Measurements from ENCODE around the gene HTR1E.

HTR1E gene

DNA sequence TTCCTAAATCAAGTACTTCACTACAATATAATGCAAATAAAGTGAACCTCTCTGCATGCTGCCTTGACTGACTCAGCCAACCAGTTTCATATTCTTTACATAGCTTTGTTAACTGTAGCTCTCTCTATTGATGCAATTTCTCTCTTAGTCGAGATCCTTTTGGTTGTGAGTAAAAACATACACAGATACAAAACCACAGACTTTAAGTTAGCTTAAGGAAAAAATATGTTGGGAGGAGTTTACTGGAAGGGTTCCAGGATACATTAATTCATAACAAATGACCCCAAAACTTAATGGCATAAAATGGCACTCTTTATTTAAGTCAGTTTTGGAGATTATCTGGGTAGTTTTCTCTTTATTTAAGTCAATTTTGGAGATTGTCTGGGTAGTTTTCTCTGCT is 15.7 kb downstream of the HTR1E start:
- Histone ChIP-seq H3K4me3 (ENCODE audit: insufficient read length, low read depth) (no peak overlapping the region), H3K4me1 (ENCODE audit: insufficient read depth, insufficient read length) (no peaks in the 10 kb centered on the region), H3K27me3 (ENCODE audit: insufficient read depth, insufficient read length) (no peaks in the 10 kb centered on the region), H3K36me3 (ENCODE audit: insufficient read depth, insufficient read length, low read length) (no peaks in the 10 kb centered on the region), H3K9me3 (ENCODE audit: insufficient read depth, low read length) (no peaks in the 10 kb centered on the region), H3K9ac (ENCODE audit: insufficient read length, low read depth) (no peak overlapping the region)
- DNase-seq (ENCODE audit: low read depth, low spot score), result no peak
- TF ChIP-seq SUZ12 (IDR thresholded peaks at IDR 0.05; ENCODE audit: extremely low read depth, insufficient read depth, insufficient read length) (no peak), ZNF274 (IDR thresholded peaks at IDR 0.05; ENCODE audit: low read depth, low read length) (no peak), YY1 (IDR thresholded peaks at IDR 0.05; ENCODE audit: insufficient read depth, insufficient read length) (no peak)

DNA sequence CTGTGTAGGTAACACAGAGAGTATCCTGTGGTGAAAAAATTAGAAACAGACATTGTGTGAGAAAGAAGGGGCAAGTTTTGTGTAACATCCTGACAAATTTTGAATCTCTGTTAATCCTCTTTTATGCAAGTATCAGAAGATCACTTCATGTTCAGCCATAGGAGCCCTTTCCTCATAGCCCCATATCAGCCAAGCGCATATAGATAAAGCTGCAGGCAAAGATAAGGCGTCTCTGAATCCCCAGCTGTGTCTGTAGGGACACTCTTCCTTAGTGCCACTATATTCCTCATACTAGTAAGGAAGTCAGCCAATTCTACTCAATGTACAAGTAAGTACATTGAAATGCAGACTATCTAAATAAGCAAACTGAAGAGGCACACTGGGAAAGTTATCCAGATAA is 22.3 kb downstream of the HTR1E start:
- Histone ChIP-seq H3K27me3 (ENCODE audit: insufficient read depth, insufficient read length) (no peaks in the 10 kb centered on the region), H3K4me1 (ENCODE audit: insufficient read depth, insufficient read length) (no peaks in the 10 kb centered on the region), H3K9ac (ENCODE audit: insufficient read length, low read depth) (no peak overlapping the region), H3K4me3 (ENCODE audit: insufficient read length, low read depth) (no peak overlapping the region), H3K36me3 (ENCODE audit: insufficient read depth, insufficient read length, low read length) (no peaks in the 10 kb centered on the region), H3K9me3 (ENCODE audit: insufficient read depth, low read length) (no peaks in the 10 kb centered on the region)
- DNase-seq (ENCODE audit: low read depth, low spot score), result no peak
- TF ChIP-seq SUZ12 (IDR thresholded peaks at IDR 0.05; ENCODE audit: extremely low read depth, insufficient read depth, insufficient read length), result no peak
- no peak for TF ChIP-seq ZNF274 (IDR thresholded peaks at IDR 0.05; ENCODE audit: low read depth, low read length)
- TF ChIP-seq YY1 (IDR thresholded peaks at IDR 0.05; ENCODE audit: insufficient read depth, insufficient read length), result no peak

DNA sequence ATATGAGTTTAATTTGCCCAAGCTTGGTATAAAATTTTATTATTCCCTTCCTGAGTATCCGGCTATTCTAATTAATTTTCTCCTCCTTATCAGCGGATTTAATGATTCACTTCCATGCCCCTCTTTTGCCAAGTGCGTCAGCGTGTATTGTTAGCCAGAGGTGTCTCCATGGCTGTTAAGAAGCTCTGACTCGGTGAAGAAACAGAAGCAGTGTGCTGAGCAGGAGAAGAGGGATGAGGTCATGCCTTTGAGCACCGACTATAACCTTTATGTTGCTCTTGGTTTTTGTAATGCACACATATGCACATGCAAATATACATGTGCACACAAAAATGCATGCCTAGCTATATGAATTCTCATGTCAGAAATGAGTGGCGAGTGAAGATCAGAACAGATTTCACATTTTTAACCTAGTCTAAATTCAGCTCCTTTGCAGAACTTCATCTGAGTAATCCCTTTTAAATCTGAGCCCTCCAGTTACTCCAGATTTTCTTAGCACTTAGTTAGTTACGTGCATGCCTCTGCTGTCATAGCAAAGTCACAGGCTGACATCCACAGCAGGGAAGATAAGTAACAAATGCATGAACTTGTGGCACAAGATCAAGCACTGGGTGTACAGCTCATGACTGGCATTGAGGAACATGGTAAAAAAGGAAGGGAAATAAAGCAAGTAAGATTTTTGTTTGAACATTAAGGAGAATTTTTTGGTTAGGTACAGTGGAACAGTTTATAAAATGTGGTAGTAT is 24.3 kb downstream of the HTR1E start:
- no peaks in the 10 kb centered on the region for H3K9me3 ChIP-seq (ENCODE audit: insufficient read depth, low read length)
- no peak overlapping the region for H3K9ac ChIP-seq (ENCODE audit: insufficient read length, low read depth)
- H3K4me3 ChIP-seq (ENCODE audit: insufficient read length, low read depth), result no peak overlapping the region
- DNase-seq (ENCODE audit: low read depth, low spot score), result no peak
- H3K4me1 ChIP-seq (ENCODE audit: insufficient read depth, insufficient read length), result no peaks in the 10 kb centered on the region
- H3K36me3 ChIP-seq (ENCODE audit: insufficient read depth, insufficient read length, low read length), result no peaks in the 10 kb centered on the region
- TF ChIP-seq ZNF274 (IDR thresholded peaks at IDR 0.05; ENCODE audit: low read depth, low read length) (no peak), YY1 (IDR thresholded peaks at IDR 0.05; ENCODE audit: insufficient read depth, insufficient read length) (no peak), SUZ12 (IDR thresholded peaks at IDR 0.05; ENCODE audit: extremely low read depth, insufficient read depth, insufficient read length) (no peak)
- no peaks in the 10 kb centered on the region for H3K27me3 ChIP-seq (ENCODE audit: insufficient read depth, insufficient read length)

DNA sequence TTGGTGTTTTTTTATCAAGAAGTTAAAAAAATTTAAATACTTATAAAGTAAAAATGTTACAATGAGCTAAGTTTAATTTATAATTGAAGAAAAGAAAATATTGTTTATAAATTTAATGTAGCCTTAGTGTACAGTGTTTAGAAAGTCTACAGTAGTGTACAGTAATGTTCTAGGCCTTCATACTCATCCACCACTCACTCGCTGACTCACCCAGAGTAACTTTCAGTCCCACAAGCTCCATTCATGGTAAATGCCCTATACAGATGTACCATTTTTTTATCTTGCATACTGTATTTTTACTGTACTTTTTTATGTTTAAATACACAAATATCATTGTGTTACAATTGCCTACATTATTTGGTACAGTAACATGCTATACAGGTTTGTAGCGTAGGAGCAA is 26.0 kb downstream of the HTR1E start:
- TF ChIP-seq YY1 (IDR thresholded peaks at IDR 0.05; ENCODE audit: insufficient read depth, insufficient read length), result no peak
- no peak for TF ChIP-seq ZNF274 (IDR thresholded peaks at IDR 0.05; ENCODE audit: low read depth, low read length)
- no peak for TF ChIP-seq SUZ12 (IDR thresholded peaks at IDR 0.05; ENCODE audit: extremely low read depth, insufficient read depth, insufficient read length)
- Histone ChIP-seq H3K4me3 (ENCODE audit: insufficient read length, low read depth) (no peak overlapping the region), H3K9me3 (ENCODE audit: insufficient read depth, low read length) (no peaks in the 10 kb centered on the region), H3K4me1 (ENCODE audit: insufficient read depth, insufficient read length) (no peaks in the 10 kb centered on the region), H3K27me3 (ENCODE audit: insufficient read depth, insufficient read length) (no peaks in the 10 kb centered on the region), H3K9ac (ENCODE audit: insufficient read length, low read depth) (no peak overlapping the region), H3K36me3 (ENCODE audit: insufficient read depth, insufficient read length, low read length) (no peaks in the 10 kb centered on the region)
- DNase-seq (ENCODE audit: low read depth, low spot score), result no peak

DNA sequence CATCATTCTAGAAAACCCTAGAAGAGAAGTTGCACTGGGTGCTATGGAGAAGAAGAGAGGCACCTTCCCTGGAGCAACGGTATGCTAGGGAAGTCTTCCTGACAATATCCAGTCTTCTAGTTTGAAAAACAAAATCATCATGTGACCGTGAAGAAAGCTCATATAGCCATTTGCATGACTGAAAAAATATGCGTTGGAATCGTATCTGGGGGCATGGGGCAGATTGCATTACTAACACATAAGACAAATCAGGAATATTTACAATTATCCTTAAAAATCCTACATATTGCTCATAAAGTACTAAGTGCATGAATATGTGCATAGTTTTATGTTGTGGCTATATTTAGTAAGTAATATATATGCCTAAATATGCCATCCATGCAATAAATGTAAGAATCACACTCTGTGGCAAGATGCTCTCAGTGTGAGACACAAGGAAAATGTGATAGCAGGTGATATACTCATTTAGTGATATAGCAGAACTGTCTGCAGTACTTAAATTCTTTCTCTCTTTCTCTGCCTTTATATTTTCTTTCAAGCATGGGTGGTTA is 26.8 kb downstream of the HTR1E start:
- Histone ChIP-seq H3K4me1 (ENCODE audit: insufficient read depth, insufficient read length) (no peaks in the 10 kb centered on the region), H3K9ac (ENCODE audit: insufficient read length, low read depth) (no peak overlapping the region), H3K27me3 (ENCODE audit: insufficient read depth, insufficient read length) (no peaks in the 10 kb centered on the region), H3K9me3 (ENCODE audit: insufficient read depth, low read length) (no peaks in the 10 kb centered on the region), H3K36me3 (ENCODE audit: insufficient read depth, insufficient read length, low read length) (no peaks in the 10 kb centered on the region), H3K4me3 (ENCODE audit: insufficient read length, low read depth) (no peak overlapping the region)
- TF ChIP-seq YY1 (IDR thresholded peaks at IDR 0.05; ENCODE audit: insufficient read depth, insufficient read length) (no peak), SUZ12 (IDR thresholded peaks at IDR 0.05; ENCODE audit: extremely low read depth, insufficient read depth, insufficient read length) (no peak), ZNF274 (IDR thresholded peaks at IDR 0.05; ENCODE audit: low read depth, low read length) (no peak)
- DNase-seq (ENCODE audit: low read depth, low spot score), result no peak

DNA sequence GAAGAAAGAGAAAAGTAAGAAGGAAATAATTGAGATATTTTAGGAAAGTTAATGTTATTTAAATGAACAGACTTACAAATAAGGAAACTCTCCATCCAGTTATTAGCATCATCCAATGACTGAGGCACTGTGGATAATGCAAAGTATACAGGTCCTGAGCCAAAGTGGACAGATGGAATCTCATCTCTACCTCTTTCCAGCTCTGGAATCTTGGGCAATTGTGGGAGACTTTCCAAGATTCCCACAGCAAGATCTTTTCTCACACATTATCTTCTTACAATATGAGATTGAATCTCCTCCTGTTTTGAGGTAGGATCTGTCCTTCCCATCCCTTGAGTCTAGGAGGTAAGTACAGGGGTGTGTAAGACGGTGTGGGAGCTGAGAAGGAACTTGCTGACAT is 28.9 kb downstream of the HTR1E start:
- no peaks in the 10 kb centered on the region for H3K9me3 ChIP-seq (ENCODE audit: insufficient read depth, low read length)
- H3K4me3 ChIP-seq (ENCODE audit: insufficient read length, low read depth), result no peak overlapping the region
- H3K27me3 ChIP-seq (ENCODE audit: insufficient read depth, insufficient read length), result no peaks in the 10 kb centered on the region
- no peak overlapping the region for H3K9ac ChIP-seq (ENCODE audit: insufficient read length, low read depth)
- no peaks in the 10 kb centered on the region for H3K36me3 ChIP-seq (ENCODE audit: insufficient read depth, insufficient read length, low read length)
- no peak for TF ChIP-seq YY1 (IDR thresholded peaks at IDR 0.05; ENCODE audit: insufficient read depth, insufficient read length)
- no peak for TF ChIP-seq ZNF274 (IDR thresholded peaks at IDR 0.05; ENCODE audit: low read depth, low read length)
- TF ChIP-seq SUZ12 (IDR thresholded peaks at IDR 0.05; ENCODE audit: extremely low read depth, insufficient read depth, insufficient read length), result no peak
- no peak for DNase-seq (ENCODE audit: low read depth, low spot score)
- H3K4me1 ChIP-seq (ENCODE audit: insufficient read depth, insufficient read length), result no peaks in the 10 kb centered on the region

DNA sequence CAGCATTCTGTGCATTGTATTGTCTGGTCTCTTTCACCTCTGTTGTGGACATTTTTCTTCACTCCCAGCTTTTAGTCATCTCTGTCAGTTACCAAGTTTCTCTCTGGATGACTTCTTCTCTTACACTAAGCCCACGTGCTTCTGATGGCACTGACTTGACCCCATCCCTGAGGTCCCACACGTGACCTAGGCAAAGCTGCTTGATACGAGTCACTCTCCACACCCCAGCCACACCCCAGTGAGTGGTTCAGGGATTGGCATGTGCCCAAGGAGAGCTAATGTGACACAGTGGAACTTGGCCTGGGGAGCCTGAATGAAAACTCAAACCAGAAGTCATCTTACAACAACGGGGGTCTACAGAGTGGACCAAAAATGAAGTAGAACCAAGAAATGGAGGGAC is 32.2 kb downstream of the HTR1E start:
- Histone ChIP-seq H3K27me3 (ENCODE audit: insufficient read depth, insufficient read length) (no peaks in the 10 kb centered on the region), H3K9me3 (ENCODE audit: insufficient read depth, low read length) (no peaks in the 10 kb centered on the region), H3K36me3 (ENCODE audit: insufficient read depth, insufficient read length, low read length) (no peaks in the 10 kb centered on the region), H3K4me1 (ENCODE audit: insufficient read depth, insufficient read length) (no peaks in the 10 kb centered on the region), H3K9ac (ENCODE audit: insufficient read length, low read depth) (no peak overlapping the region), H3K4me3 (ENCODE audit: insufficient read length, low read depth) (no peak overlapping the region)
- TF ChIP-seq ZNF274 (IDR thresholded peaks at IDR 0.05; ENCODE audit: low read depth, low read length) (no peak), YY1 (IDR thresholded peaks at IDR 0.05; ENCODE audit: insufficient read depth, insufficient read length) (no peak)
- no peak for DNase-seq (ENCODE audit: low read depth, low spot score)

Data from NT2/D1 (cell line).